Stimulated activated naive CD8-positive, alpha-beta T cell treated with anti-CD3 and anti-CD28 coated beads, Interleukin-15, Interleukin-2, amounts not matched to agents 100 U/mL and 50 U/mL, for 24 hours (primary cell): ENCODE results near the gene TSHZ2.
"Not testable (repeated sequence)": the region's sequence is repeated elsewhere in the genome, so short reads cannot be mapped to it uniquely, and the experiment has no call there.

ENCODE experiments used
- ATAC-seq: fragments of 150-1000 bp; cut with Tn5 transposase; one replicate; pipeline ENCODE4 v1.10.0; 2021
- DNase-seq: peaks from one replicate; pipeline ENCODE4 v3.0.0; 2021

TSHZ2 gene

GRCh38 chr20:52998268-52998667, 26.1 kb downstream of the TSHZ2 start:
- ATAC-seq (no peak), DNase-seq (no peak)

DNA sequence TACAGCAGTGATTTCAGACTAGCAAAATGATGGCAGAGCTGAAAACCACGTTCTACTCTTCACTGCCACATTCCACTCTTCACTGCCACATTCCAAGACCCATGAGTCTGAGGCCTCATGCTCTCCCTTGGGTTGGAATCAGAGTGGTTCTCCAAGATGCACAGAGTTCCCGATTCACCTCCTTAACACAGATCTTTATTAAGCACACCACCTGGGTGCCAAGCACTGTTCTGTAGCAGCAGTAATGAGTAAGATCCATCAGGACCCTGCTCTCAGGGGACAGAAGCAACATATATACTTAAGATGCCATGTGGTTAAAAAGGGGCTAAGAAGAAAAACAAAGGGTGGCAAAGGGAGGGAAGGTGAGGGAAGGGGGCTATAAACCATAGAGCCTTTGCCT, 26.9 kb downstream of the TSHZ2 start:
- ATAC-seq = no peak

GRCh38 chr20:53001498-53002301, 29.5 kb downstream of the TSHZ2 start:
- ATAC-seq (peak; percentile 71), DNase-seq (no peak)

More for the DNA sequence above, 26.9 kb downstream of the TSHZ2 start:
- DNase-seq = no peak

DNA sequence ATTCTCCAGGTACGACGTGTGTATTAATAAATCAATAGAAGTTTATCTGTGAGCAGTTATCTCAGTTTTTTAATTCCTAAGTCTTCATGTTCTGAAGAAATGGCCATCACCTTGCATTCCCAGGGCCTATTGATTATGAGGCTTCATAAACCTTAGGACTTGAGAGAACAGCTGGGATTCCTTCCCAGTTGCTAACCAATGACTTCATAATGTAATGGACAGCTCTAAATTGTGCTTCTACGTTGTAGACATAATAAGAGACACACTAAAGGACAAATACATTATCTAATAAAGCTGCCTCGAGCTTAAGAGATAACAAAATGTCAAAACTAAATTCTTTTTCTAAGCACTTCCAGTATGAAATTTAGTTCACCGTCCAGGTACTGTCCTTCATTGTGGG, 30.6 kb downstream of the TSHZ2 start:
- DNase-seq (no peak), ATAC-seq (no peak)

DNA sequence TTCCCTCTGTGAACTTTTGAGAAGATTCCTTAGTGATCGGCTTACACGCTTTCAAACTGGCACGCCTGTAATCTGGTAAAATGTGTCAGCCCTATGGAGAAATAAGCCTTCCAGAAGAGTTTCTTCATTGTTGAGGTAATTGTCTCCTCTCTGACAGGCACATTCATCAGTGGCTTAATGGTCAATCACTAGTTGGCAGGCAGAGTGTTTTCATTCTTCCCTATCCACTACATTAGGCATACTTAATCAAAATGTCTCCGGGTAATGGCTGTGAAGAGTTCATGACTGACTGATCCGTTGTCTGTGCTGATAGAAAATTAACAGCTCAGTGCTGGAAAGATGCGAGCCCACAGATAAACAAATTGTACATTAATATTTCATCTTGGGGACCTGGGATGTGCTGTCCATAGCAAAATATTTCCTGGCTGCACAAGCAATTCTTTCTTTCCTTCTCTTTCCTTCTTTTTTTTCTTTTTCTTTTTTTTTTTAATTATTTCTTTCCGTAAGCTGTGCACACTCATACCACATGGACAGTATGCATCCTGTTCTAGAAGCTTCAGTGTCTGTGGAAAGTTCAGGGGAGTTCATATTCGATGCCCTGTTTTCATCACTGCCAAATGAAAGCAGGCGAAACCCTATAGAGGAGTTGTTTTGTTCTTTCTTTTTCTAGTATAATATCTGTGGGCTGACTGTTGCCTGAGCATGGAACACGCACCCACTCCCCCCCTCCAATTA, 31.4 kb downstream of the TSHZ2 start:
- ATAC-seq = no peak
- DNase-seq = no peak

- DNase-seq (no peak), ATAC-seq (no peak)
Observed at GRCh38 chr20:53004267-53004813, 32.2 kb downstream of the TSHZ2 start.

- no peak for ATAC-seq
- no peak for DNase-seq
Observed at GRCh38 chr20:53009979-53010735, 38.0 kb downstream of the TSHZ2 start.

DNA sequence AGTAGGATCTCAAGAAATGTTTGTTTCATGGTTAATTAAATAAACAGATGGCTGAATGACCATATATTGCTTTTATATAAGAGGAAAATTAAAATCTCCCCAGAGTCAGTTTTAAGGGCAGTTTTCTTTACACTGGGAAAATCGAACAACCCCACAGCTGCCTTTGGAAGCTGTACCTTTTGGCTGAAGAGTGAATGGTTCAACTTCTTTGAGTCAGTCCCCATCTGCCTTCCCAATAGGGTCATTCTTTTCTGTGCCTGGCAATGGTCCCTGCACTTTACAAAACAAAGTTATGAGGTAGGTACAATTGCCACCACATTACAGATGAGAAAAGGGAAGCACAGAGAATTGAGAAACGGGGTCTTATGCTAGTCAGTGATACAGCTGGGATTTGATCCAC, 39.5 kb downstream of the TSHZ2 start:
- DNase-seq = no peak
- ATAC-seq = no peak

GRCh38 chr20:53013183-53013582, 41.0 kb downstream of the TSHZ2 start:
- no peak for DNase-seq
- no peak for ATAC-seq

DNA sequence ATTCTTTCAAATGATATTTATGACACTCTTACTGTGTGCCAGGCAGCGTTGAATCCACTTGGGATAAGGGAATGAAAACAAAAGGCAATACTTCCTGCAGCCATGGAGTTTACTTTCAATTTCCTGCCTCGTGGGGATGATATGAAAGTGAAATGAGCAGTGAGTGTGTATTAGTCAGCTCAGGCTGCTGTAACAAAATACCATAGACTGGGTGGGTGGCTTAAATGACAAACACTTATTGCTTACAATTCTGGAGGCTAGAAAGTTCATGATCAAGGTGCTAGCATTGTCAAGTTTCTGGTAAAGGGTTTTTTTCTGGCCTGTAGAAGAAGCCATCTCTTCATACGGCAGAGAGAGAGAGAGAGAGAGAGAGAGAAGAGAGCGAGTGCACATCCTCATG, 41.7 kb downstream of the TSHZ2 start:
- ATAC-seq (no peak), DNase-seq (no peak)

DNA sequence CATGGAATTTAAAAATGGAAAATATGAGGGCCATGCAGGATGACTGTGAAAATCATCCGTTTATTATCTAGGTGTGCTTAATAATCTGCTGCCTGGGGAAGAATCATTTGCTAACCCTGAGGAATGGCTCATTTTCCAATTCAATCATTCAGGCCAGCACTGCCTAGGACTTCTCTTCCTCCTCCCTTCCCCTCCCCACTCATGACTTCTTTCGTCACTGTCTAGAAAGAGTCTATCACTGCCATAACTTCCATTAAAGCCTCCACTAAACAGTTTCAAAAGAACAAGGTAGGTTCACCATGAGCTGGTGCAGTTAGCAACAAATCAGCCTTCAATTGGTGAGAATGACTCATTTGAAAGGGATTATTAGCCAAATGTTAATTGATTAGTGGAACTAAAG, 43.9 kb downstream of the TSHZ2 start:
- no peak for DNase-seq
- no peak for ATAC-seq

- DNase-seq (no peak), ATAC-seq (no peak)
Observed at GRCh38 chr20:53016534-53017042, 44.4 kb downstream of the TSHZ2 start.

GRCh38 chr20:53017206-53017605, 45.0 kb downstream of the TSHZ2 start:
- ATAC-seq = no peak

DNA sequence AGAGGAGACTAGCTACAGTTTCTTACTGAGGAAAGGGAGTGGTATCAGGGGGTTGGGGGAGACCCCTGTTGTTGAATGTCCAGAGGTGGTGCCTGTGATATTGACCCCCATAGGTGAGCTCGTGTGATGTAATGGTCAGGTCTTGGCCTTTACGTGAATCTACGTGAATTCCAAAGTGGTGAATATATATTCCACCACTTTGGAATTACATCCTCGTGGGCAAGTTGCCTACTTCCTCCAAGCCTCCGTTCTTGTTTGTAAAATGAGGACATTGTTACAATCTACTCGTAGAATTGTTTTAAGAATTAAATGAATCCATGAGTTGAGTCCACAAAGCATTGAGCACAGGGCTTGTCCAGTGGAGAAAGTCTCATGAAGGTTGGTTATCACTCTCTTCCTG, 47.3 kb downstream of the TSHZ2 start:
- ATAC-seq (no peak), DNase-seq (no peak)

More at GRCh38 chr20:53017206-53017605, 45.0 kb downstream of the TSHZ2 start:
- no peak for DNase-seq

- no peak for ATAC-seq
- DNase-seq = no peak
Observed at GRCh38 chr20:53020376-53020775, 48.2 kb downstream of the TSHZ2 start.

- ATAC-seq (no peak), DNase-seq (no peak)
Observed at GRCh38 chr20:53020834-53021233, 48.7 kb downstream of the TSHZ2 start.

GRCh38 chr20:53021934-53022333, 49.8 kb downstream of the TSHZ2 start:
- no peak for DNase-seq
- peak; percentile 79 for ATAC-seq

GRCh38 chr20:53023732-53024520, 51.8 kb downstream of the TSHZ2 start:
- DNase-seq (no peak), ATAC-seq (peak; percentile 48)

- ATAC-seq, DNase-seq: not testable (repeated sequence)
Observed at GRCh38 chr20:53024653-53025052, 52.5 kb downstream of the TSHZ2 start.

- DNase-seq (no peak), ATAC-seq (no peak)
Observed at GRCh38 chr20:53027089-53027488, 54.9 kb downstream of the TSHZ2 start.

GRCh38 chr20:53028337-53029007, 56.3 kb downstream of the TSHZ2 start:
- ATAC-seq (peak; percentile 42), DNase-seq (peak; percentile 20)
